Astrocyte of the cerebellum (primary cell): Measurements from ENCODE around the gene PUS3.

Experiments
- DNase-seq: peaks from one replicate; pipeline ENCODE4 v3.0.0-alpha.2; 2011; ENCODE audit warnings: low read depth
- H3K4me3 ChIP-seq: 2 replicates; pipeline ENCODE4 v1.5.1; 2011; ENCODE audit warnings: mild to moderate bottlenecking, low read depth, low read length, moderate library complexity
- in situ Hi-C: cut with HindIII; loops from 2 replicates; pipeline ENCODE4 v1.10.0; 2017; ENCODE audit warnings: low sequenced_read_pairs
- TF ChIP-seq, protein P1 (sequence below): IDR thresholded peaks from 2 replicates; pipeline ENCODE4 v1.5.1; 2012; ENCODE audit warnings: low read length, low read depth, moderate library complexity, mild to moderate bottlenecking; ENCODE audit errors: missing control alignments

PUS3 gene

DNA sequence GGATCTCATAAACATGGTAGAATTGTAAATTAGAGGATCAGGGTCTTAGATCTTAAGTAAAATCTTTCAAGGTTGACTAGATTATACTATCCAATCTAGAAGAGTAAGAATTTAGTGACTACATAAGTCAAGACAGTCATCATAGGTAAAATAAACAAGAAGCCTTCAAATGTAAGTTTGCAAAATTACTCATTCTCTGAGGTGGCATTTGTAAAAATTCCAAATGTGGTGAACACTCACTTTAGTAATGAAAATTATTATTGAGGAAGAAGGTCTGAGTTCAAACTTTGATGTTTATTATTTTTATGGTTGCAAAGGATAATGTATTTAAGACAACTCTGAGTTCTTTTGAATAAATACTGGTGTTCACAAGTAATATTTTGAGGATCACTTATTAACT is 10.9 kb downstream of the PUS3 start:
- in situ Hi-C loops = loop anchor here (10.0 kb wide), 1 partner anchor 267 kb away; the partner anchor contains the start of gene CHEK1
- H3K4me3 ChIP-seq = no peak overlapping the region
- TF ChIP-seq, protein P1, sequence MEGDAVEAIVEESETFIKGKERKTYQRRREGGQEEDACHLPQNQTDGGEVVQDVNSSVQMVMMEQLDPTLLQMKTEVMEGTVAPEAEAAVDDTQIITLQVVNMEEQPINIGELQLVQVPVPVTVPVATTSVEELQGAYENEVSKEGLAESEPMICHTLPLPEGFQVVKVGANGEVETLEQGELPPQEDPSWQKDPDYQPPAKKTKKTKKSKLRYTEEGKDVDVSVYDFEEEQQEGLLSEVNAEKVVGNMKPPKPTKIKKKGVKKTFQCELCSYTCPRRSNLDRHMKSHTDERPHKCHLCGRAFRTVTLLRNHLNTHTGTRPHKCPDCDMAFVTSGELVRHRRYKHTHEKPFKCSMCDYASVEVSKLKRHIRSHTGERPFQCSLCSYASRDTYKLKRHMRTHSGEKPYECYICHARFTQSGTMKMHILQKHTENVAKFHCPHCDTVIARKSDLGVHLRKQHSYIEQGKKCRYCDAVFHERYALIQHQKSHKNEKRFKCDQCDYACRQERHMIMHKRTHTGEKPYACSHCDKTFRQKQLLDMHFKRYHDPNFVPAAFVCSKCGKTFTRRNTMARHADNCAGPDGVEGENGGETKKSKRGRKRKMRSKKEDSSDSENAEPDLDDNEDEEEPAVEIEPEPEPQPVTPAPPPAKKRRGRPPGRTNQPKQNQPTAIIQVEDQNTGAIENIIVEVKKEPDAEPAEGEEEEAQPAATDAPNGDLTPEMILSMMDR = no peak
- DNase-seq = no peak

- DNase-seq = no peak
- in situ Hi-C loops = loop anchor here (10.0 kb wide), 1 partner anchor 266 kb away; the partner anchor contains the start of gene CHEK1
- H3K4me3 ChIP-seq = no peak overlapping the region
- TF ChIP-seq, protein P1 = no peak
Measured at GRCh38 chr11:125890447-125891100, 12.4 kb downstream of the PUS3 start.

DNA sequence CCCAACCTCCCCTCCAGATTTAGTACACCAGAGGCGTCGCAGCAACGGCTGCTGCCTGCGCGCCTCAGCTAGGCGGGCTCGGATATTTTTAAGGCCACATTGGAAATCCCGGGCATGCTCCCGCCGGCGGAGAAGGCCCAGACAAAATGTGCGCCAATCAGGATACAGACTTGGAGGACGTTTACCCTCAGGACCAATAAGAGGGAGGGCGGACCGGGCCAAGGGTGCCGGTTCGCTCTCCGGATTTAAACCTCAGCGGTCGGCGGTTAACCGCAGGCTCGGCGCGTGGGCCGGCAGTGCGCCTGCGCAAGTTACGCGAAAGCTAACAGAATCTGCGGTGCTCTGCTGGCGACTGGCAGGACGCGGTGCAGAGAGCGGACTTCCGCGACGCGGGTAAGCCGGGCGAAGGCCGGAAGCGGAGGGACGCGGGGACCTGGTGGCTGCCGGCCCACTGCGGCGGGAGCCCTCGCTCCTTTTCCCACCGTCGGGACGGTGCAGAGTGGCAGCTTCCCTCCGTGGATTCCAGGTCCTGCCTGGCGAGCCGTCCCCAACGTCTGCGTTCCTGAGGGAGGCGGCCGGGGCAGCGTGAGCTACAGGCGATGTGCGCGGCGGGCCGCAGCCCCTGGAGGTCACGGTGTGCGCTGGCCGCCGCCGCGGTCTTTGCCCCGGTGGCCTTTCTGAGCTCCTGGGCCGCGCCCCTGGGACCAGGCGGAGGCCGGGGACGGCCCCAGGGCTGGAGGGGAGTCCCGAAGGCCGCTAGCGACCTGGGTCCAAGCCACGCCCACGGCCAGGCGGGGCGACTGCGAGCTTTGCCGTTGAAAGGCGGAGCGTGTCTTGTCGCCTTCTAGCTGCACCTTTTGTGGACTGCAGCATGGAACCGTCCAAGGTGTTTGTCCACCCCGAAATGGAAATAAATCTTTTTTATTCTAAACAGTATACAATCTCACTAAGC is 15.4 kb downstream of the PUS3 start, which contains the start of gene HYLS1:
Gene HYLS1 (plus strand): TSS at position 296 of the 952 bp plus-strand sequence. CDS start 11,701 bp downstream, outside the sequence.
- in situ Hi-C loops = no loop called here
- DNase-seq = peak; percentile 92
- TF ChIP-seq, protein P1 = peak; percentile 41
- peak within 1 kb of the TSS; percentile 80 for H3K4me3 ChIP-seq

GRCh38 chr11:125886997-125887372 is 16.0 kb downstream of the PUS3 start:
- TF ChIP-seq, protein P1 = no peak
- in situ Hi-C loops = no loop called here
- DNase-seq = no peak
- H3K4me3 ChIP-seq = peak overlapping the region; percentile 80

DNA sequence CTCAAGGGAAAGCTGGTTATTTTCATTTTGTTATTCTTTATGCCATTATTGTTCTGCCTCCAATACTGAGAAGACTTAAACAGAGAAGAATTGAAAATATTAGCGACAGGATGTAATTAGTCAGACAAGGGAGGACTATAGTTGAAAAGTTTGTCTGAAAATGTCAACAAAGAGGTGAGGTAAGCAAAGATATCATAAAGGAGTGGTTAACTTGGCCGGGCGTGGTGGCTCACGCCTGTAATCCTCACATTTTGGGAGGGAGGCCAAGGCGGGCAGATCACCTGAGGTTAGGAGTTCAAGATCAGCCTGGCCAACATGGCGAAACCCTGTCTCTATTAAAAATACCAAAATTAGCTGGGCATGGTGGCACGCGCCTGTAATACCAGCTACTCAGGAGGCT is 19.6 kb downstream of the PUS3 start:
- in situ Hi-C loops = no loop called here
- no peak for DNase-seq
- no peak overlapping the region for H3K4me3 ChIP-seq
- TF ChIP-seq, protein P1 = no peak

GRCh38 chr11:125881291-125881690 is 21.7 kb downstream of the PUS3 start:
- H3K4me3 ChIP-seq = no peak overlapping the region
- TF ChIP-seq, protein P1 = no peak
- DNase-seq = no peak
- in situ Hi-C loops = no loop called here
